ENCODE measurements around the gene FRMPD1. TPM values are rescaled to one million over a fixed set of nuclear protein-coding genes. Genes with fewer than 3 reads are reported as not detected.
A peak's percentile ranks its signal among the peaks of the same experiment; 100 is the strongest.

FRMPD1 gene
- total RNA-seq, 4 donors from 2014 or later: 0.46 to 1.7 (median 1.0) TPM

DNA sequence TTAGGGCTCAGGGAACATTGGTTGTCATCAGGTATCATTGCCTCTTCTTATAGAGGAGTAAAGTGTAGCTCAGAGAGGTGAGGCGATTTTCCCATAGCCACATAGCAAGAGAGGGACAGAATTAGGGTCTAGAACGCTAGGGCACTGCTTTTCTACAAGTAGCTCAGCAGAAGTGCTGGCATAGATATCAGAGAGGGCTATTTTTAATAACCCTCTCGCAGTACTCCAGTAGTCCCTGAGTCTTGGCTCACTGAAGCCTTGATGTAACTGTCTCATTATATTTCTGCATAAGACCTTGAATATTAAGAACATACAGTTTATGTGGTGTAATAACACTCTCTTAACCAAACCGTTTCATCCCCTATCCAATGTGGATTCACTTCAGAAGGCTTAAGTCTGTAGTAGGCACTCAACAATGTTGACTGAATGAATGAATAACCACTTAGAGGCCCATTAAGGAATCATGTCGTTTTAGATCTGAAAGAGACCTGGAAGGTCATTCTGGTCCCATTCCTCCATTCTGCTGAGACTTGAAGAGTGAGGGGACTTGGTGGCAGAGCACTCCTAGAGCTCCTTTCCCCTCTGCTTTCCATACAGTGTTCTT lies 4.7 kb upstream of the FRMPD1 start:
- peak; percentile 53 to 55 for ATAC-seq
- H3K36me3 ChIP-seq: no peaks in the 10 kb centered on the region
- H3K4me3 ChIP-seq: no peak overlapping the region
- H3K27ac ChIP-seq: peak overlapping the region; percentile 13 to 29 (median 26)
- intact Hi-C loops (cut with DNase I; ENCODE audit: low total_unique reads) (no loop called here), in situ Hi-C loops (cut with MboI; ENCODE audit: low sequenced_read_pairs in 4 of 4) (no loop called here)
- TF ChIP-seq, protein P1, sequence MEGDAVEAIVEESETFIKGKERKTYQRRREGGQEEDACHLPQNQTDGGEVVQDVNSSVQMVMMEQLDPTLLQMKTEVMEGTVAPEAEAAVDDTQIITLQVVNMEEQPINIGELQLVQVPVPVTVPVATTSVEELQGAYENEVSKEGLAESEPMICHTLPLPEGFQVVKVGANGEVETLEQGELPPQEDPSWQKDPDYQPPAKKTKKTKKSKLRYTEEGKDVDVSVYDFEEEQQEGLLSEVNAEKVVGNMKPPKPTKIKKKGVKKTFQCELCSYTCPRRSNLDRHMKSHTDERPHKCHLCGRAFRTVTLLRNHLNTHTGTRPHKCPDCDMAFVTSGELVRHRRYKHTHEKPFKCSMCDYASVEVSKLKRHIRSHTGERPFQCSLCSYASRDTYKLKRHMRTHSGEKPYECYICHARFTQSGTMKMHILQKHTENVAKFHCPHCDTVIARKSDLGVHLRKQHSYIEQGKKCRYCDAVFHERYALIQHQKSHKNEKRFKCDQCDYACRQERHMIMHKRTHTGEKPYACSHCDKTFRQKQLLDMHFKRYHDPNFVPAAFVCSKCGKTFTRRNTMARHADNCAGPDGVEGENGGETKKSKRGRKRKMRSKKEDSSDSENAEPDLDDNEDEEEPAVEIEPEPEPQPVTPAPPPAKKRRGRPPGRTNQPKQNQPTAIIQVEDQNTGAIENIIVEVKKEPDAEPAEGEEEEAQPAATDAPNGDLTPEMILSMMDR (IDR thresholded peaks at IDR 0.05 in 4 of 5, conservative IDR thresholded peaks at IDR 0.05 in 1 of 5): no peak
- no peak for TF ChIP-seq POLR2A (IDR thresholded peaks at IDR 0.05)
- H3K27me3 ChIP-seq: no peaks in the 10 kb centered on the region
- DNase-seq: no peak
- H3K4me1 ChIP-seq: peaks cover 4 to 15% of the 10 kb centered on the region in 2 donors
- no peaks in the 10 kb centered on the region for H3K9me3 ChIP-seq

DNA sequence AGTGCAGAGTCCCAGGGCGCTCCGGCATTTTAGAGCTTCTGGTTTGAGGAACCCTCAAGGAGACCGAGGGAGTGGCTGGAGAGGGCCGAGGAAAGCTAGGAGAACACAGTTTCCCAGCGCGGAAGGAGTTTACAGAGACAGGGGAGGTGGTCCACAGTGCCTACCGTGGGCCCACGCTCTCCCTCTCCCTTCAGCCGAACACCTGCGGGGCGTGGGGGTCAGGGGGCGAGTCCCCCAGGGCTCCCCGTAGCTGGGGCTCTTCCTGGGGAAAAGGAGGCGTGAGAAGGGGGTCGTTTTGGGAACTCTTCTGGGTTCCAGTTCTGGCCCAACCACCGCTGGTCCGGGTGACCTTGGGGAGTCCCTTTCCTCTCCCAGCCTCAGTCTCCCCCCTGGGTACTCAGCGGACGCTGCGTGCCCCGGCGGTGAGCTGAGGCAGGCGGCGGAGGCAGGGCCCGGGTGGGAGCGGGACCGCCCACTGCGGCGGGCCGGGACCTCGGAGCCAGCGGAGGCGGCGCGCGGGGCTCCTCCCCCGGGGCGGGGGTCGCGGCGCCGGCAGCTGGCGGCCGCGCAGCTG lies 368 bp upstream of the FRMPD1 start:
- DNase-seq (no peak), ATAC-seq (peak in 1 of 2 donors; percentile 19)
- peak overlapping the region in 2 of 4 donors; percentile 51 to 67 for H3K27ac ChIP-seq
- H3K4me3 ChIP-seq: peak overlapping the region in 3 of 4 donors; percentile 39 to 65 (median 44)
- peaks cover 11 to 19% of the 10 kb centered on the region in 2 donors for H3K4me1 ChIP-seq
- no peaks in the 10 kb centered on the region for H3K36me3 ChIP-seq
- intact Hi-C loops (cut with DNase I; ENCODE audit: low total_unique reads) (loop anchor here (1.0 to 5.0 kb wide), 2 partner anchors 18 to 68 kb away; no protein-coding TSS in a partner anchor), in situ Hi-C loops (cut with MboI; ENCODE audit: low sequenced_read_pairs in 4 of 4) (no loop called here)
- no peaks in the 10 kb centered on the region for H3K9me3 ChIP-seq
- H3K27me3 ChIP-seq: no peaks in the 10 kb centered on the region
- TF ChIP-seq, protein P1 (IDR thresholded peaks at IDR 0.05 in 4 of 5, conservative IDR thresholded peaks at IDR 0.05 in 1 of 5): no peak
- no peak for TF ChIP-seq POLR2A (IDR thresholded peaks at IDR 0.05)

DNA sequence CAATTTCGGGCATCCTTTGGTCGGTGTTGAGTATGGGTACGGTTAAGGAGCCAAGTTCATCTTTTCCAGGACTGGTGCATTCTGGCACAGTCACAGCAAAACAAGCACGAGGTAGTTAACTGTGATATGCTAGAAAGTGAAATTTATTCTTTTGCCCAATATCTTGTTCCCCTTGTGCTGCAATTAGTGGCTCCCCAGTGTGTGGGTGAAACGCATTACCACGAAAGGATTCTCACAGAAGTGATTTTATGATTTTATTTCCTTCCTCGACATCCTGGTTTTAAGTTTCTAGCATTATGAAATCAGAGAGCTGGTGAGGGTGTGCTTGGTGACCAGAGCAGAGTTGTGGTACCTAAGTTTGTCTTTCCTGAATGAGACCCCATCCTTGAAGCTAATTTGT lies 1.5 kb downstream of the FRMPD1 start:
- ATAC-seq (no peak), DNase-seq (no peak)
- intact Hi-C loops (cut with DNase I; ENCODE audit: low total_unique reads): loop anchor here (5.0 kb wide), 1 partner anchor 70 kb away; no protein-coding TSS in a partner anchor
- no peaks in the 10 kb centered on the region for H3K9me3 ChIP-seq
- TF ChIP-seq POLR2A (IDR thresholded peaks at IDR 0.05): no peak
- TF ChIP-seq, protein P1 (IDR thresholded peaks at IDR 0.05 in 4 of 5, conservative IDR thresholded peaks at IDR 0.05 in 1 of 5): no peak
- no peaks in the 10 kb centered on the region for H3K27me3 ChIP-seq
- in situ Hi-C loops (cut with MboI; ENCODE audit: low sequenced_read_pairs in 4 of 4): no loop called here
- no peak overlapping the region for H3K4me3 ChIP-seq
- H3K27ac ChIP-seq: no peak overlapping the region
- H3K4me1 ChIP-seq: peaks cover 7 to 8% of the 10 kb centered on the region in 2 donors
- H3K36me3 ChIP-seq: no peaks in the 10 kb centered on the region

DNA sequence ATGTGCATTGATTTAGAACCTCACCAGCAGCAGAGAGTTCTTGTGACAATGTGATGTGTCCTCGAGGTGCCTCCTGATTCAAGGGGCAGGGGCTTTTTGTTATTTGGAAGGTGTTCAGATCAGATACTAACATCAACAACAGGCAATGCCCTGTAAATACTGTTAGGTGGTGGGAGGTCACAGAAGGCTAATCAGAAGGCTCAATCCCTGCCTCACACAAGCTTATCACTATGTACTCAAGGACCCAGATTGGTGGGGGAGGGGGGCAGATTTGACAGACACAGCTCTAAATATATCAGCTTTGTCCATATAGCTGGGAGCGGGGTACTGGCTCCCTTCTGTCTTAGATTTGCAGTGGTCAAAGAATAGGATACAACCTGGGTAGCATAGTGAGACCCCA lies 2.6 kb downstream of the FRMPD1 start:
- Histone ChIP-seq H3K4me1 (peaks cover 7 to 8% of the 10 kb centered on the region in 2 donors), H3K27me3 (no peaks in the 10 kb centered on the region), H3K27ac (no peak overlapping the region), H3K4me3 (no peak overlapping the region), H3K9me3 (no peaks in the 10 kb centered on the region), H3K36me3 (no peaks in the 10 kb centered on the region)
- in situ Hi-C loops (cut with MboI; ENCODE audit: low sequenced_read_pairs in 4 of 4) (no loop called here), intact Hi-C loops (cut with DNase I; ENCODE audit: low total_unique reads) (loop anchor here (5.0 kb wide), 1 partner anchor 71 kb away; no protein-coding TSS in a partner anchor)
- TF ChIP-seq POLR2A (IDR thresholded peaks at IDR 0.05): no peak
- TF ChIP-seq, protein P1 (IDR thresholded peaks at IDR 0.05 in 4 of 5, conservative IDR thresholded peaks at IDR 0.05 in 1 of 5): no peak
- DNase-seq (no peak), ATAC-seq (no peak)

Measured in gastrocnemius medialis (tissue), 4 donors.